HepG2 (cell line): Measurements from ENCODE around the gene ATP5F1C. TPM values are rescaled to one million over a fixed set of nuclear protein-coding genes. Genes with fewer than 3 reads are reported as not detected.

ENCODE experiments used
- ATAC-seq: fragments of 200-7000 bp; cut with Tn5 transposase; 3 replicates; pipeline ENCODE4 v1.9.1; 2020; ENCODE audit warnings: mild to moderate bottlenecking, moderate library complexity
- BruUV-seq: library from RNA; stranded (reverse); fragments of 400-500 nt; replicated peaks from 2 replicates; lab custom pipeline; 2021; lab: Mats Ljungman, UMichigan
- CTCF ChIA-PET: fragments of 300-600 bp; formaldehyde crosslinking; extraction: SDS; loops from one replicate; lab custom pipeline; 2021; ENCODE audit warnings: low total read pairs, inconsistent platforms, low intra/inter-chr PET ratio; lab: Yijun Ruan, JAX
- POLR2A ChIA-PET: fragments of 350-600 bp; sonication (Branson Sonifier 250); formaldehyde crosslinking; loops from one replicate; lab custom pipeline; 2020; ENCODE audit warnings: antibody characterized with exemption, inconsistent platforms; lab: Yijun Ruan, JAX
- DNase-seq: peaks from one replicate; pipeline ENCODE4 v3.0.0-alpha.2; 2015; ENCODE audit warnings: low spot score
- FAIRE-seq: peaks from 3 replicates; lab custom pipeline; 2011; peaks lifted over from hg19 to GRCh38; lab: Jason Lieb, UNC
- H2AFZ ChIP-seq: one replicate; pipeline ENCODE4 v1.6.1; 2011; ENCODE audit warnings: low read length, inconsistent platforms
- H3K27ac ChIP-seq: fragments of 300-600 bp; 3 replicates; pipeline ENCODE4 v1.8.0; 2011; ENCODE audit warnings: mixed run types, mild to moderate bottlenecking, mixed read lengths, low read length, inconsistent platforms; ENCODE audit not compliant: insufficient read depth; ENCODE audit errors: extremely low read length
- H3K27me3 ChIP-seq, 2 experiments: fragments of 200-600 bp in 1 of 2; 2 replicates in 1 of 2; 3 replicates in 1 of 2; pipeline versions ENCODE4 v1.6.0 to v1.8.0; 2011; ENCODE audit warnings: low read length in 2 of 2, mild to moderate bottlenecking in 2 of 2, moderate library complexity in 2 of 2, inconsistent platforms in 1 of 2; ENCODE audit not compliant: insufficient read depth in 2 of 2, control insufficient read depth in 1 of 2
- H3K36me3 ChIP-seq, 2 experiments: fragments of 200-600 bp in 1 of 2; replicated peaks in 1 of 2; 2 replicates in 1 of 2; 3 replicates in 1 of 2; pipeline versions ENCODE4 v1.5.1 to v1.8.0; 2011; ENCODE audit warnings: low read length in 2 of 2, inconsistent platforms in 1 of 2; ENCODE audit not compliant: insufficient read depth in 2 of 2, control insufficient read depth in 1 of 2
- H3K4me1 ChIP-seq: 2 replicates; pipeline ENCODE4 v1.5.1; 2012; ENCODE audit warnings: low read length, inconsistent platforms; ENCODE audit not compliant: insufficient read depth
- H3K4me2 ChIP-seq: 2 replicates; pipeline ENCODE4 v1.6.0; 2011; ENCODE audit warnings: low read depth, low read length, inconsistent platforms
- H3K4me3 ChIP-seq, 3 experiments: fragments of 200-600 bp in 1 of 3; sonication (generic), shearing (Covaris generic) in 1 of 3; replicated peaks in 1 of 3; 2 replicates each; pipeline ENCODE4 v1.5.1; 2011 to 2016; ENCODE audit warnings: low read length in 3 of 3, inconsistent platforms in 2 of 3, low read depth in 2 of 3, mild to moderate bottlenecking in 2 of 3, control low read depth in 1 of 3, mixed read lengths in 1 of 3; ENCODE audit not compliant: insufficient read depth in 1 of 3
- H3K79me2 ChIP-seq: one replicate; pipeline ENCODE4 v1.6.1; 2011; ENCODE audit warnings: low read length, inconsistent platforms; ENCODE audit not compliant: insufficient read depth
- H3K9ac ChIP-seq: 2 replicates; pipeline ENCODE4 v1.6.0; 2011; ENCODE audit warnings: mild to moderate bottlenecking, low read depth, low read length, inconsistent platforms; ENCODE audit not compliant: insufficient read depth
- H3K9me3 ChIP-seq: 2 replicates; pipeline ENCODE4 v1.5.1; 2012; ENCODE audit warnings: mild to moderate bottlenecking, low read length
- H4K20me1 ChIP-seq: 2 replicates; pipeline ENCODE4 v1.6.0; 2011; ENCODE audit warnings: inconsistent platforms, mild to moderate bottlenecking, low read length, moderate library complexity; ENCODE audit not compliant: insufficient read depth
- CC2D1A ChIP-seq: sonication (generic); formaldehyde crosslinking; IDR thresholded peaks from 2 replicates; pipeline ENCODE4 v1.8.1; 2023; ENCODE audit warnings: mild to moderate bottlenecking, missing genetic modification reagents
- FOSL2 ChIP-seq: sonication (generic); formaldehyde crosslinking; IDR thresholded peaks from 2 replicates; pipeline ENCODE4 v1.4.0; 2020; ENCODE audit warnings: missing genetic modification reagents
- HMGXB4 ChIP-seq, 2 experiments: sonication (generic) in 1 of 2; formaldehyde crosslinking in 1 of 2; IDR thresholded peaks; 2 replicates each; pipeline versions ENCODE4 v1.4.0 to v1.6.1; 2018 to 2020; ENCODE audit warnings: missing genetic modification reagents in 2 of 2, borderline replicate concordance in 1 of 2, low read depth in 1 of 2, mild to moderate bottlenecking in 1 of 2, missing biosample characterization in 1 of 2
- JARID2 ChIP-seq: sonication (generic); formaldehyde crosslinking; IDR thresholded peaks from 2 replicates; pipeline ENCODE4 v1.8.1; 2023; ENCODE audit warnings: missing genetic modification reagents, inconsistent platforms; ENCODE audit not compliant: insufficient replicate concordance
- JDP2 ChIP-seq: sonication (generic); formaldehyde crosslinking; IDR thresholded peaks from 2 replicates; pipeline ENCODE4 v1.8.1; 2022; ENCODE audit warnings: missing genetic modification reagents, borderline replicate concordance
- MIER2 ChIP-seq: IDR thresholded peaks from 2 replicates; pipeline ENCODE4 v1.6.1; 2016; ENCODE audit warnings: missing biosample characterization, missing genetic modification reagents
- MIER3 ChIP-seq: IDR thresholded peaks from 2 replicates; pipeline ENCODE4 v1.6.1; 2016; ENCODE audit warnings: missing compliant biosample characterization, borderline replicate concordance
- ZBTB38 ChIP-seq: sonication (generic); formaldehyde crosslinking; IDR thresholded peaks from 2 replicates; pipeline ENCODE4 v1.5.1; 2020; ENCODE audit warnings: mild to moderate bottlenecking, missing genetic modification reagents
- ZNF296 ChIP-seq: sonication (generic); formaldehyde crosslinking; conservative IDR thresholded peaks from 2 replicates; pipeline ENCODE4 v1.5.0; 2020; ENCODE audit warnings: mild to moderate bottlenecking, missing genetic modification reagents
- ZNF7 ChIP-seq: IDR thresholded peaks from 2 replicates; pipeline ENCODE4 v1.6.1; 2016; ENCODE audit warnings: missing biosample characterization, missing genetic modification reagents
- ZNF709 ChIP-seq: sonication (generic); formaldehyde crosslinking; IDR thresholded peaks from 2 replicates; pipeline ENCODE4 v1.5.0; 2020; ENCODE audit warnings: mild to moderate bottlenecking, missing genetic modification reagents
- WGBS: methylation state at CpG from one replicate; pipeline ENCODE4 v1.1.6; 2017; ENCODE audit warnings: low lambda C conversion rate; 5-methylcytosine and 5-hydroxymethylcytosine counted together
- in situ Hi-C: cut with HindIII; loops from 2 replicates; pipeline ENCODE4 v1.10.0; 2017; ENCODE audit warnings: low pct_unique_long_range_greater_than_20kb; ENCODE audit not compliant: extremely low pct_ligation_motif_present
- intact Hi-C: fragments of 100-400 bp; cut with micrococcal nuclease; formaldehyde crosslinking; loops from one replicate; pipeline ENCODE4 v1.10.0; 2022; ENCODE audit not compliant: unreplicated experiment
- polyA plus RNA-seq, 8 experiments: library from polyadenylated mRNA; depleted of rRNA in 3 of 8; stranded (reverse) in 7 of 8; unstranded in 1 of 8; fragments of >200 nt; fragmentation: Illumina TruSeq in 4 of 8; extraction: Trizol in 4 of 8; gene quantifications; 2 replicates each; pipeline versions ENCODE4 v1.2.1 to v1.2.3, GENCODE V29; 2011 to 2016; ENCODE audit warnings: low read depth in 4 of 8, missing spikeins in 1 of 8, mixed read lengths in 1 of 8; ENCODE audit not compliant: insufficient read depth in 1 of 8
- total RNA-seq, 5 experiments: library from RNA; depleted of rRNA; stranded (reverse); fragments of >200 nt; fragmentation: Illumina TruSeq; extraction: Trizol; gene quantifications; 2 replicates each; pipeline ENCODE4 v1.2.3, GENCODE V29; 2016; ENCODE audit warnings: low read depth in 1 of 5

The ATP5F1C gene
- total and polyA plus RNA-seq, 2 of the 13 experiments (the other 11 are each of a cell fraction or from before 2014, with no cell fraction given), result 407 to 416 TPM

- Histone ChIP-seq H3K79me2 (no peaks in the 10 kb centered on the region), H2AFZ (no peak overlapping the region)
- DNase-seq (no peak), ATAC-seq (no peak; the same call in 2 of the 3 replicates)
- CTCF ChIA-PET, result no interaction called here
- TF ChIP-seq FOSL2 (CRISPR knock-in tag) (no peak), MIER3 (CRISPR knock-in tag) (no peak), CC2D1A (no peak), JDP2 (CRISPR knock-in tag) (no peak), ZNF7 (CRISPR knock-in tag) (peak; percentile 81), MIER2 (CRISPR knock-in tag) (no peak), HMGXB4 (CRISPR knock-in tag; IDR thresholded peaks at IDR 0.05; ENCODE audit: borderline replicate concordance in 1 of 2, low read depth in 1 of 2) (0 out of 4 replicates have a peak, but pooled peaks of 1 of the 2 experiments have one; percentile 31), ZNF709 (CRISPR knock-in tag) (no peak), ZNF296 (CRISPR knock-in tag) (no peak), JARID2 (CRISPR knock-in tag) (no peak), ZBTB38 (CRISPR knock-in tag) (no peak)
- TF ChIP-seq, all 625 proteins: peak for 2
- Histone ChIP-seq H3K4me3 (no peak overlapping the region), H3K9ac (no peak overlapping the region), H3K27me3 (no peaks in the 10 kb centered on the region), H4K20me1 (no peaks in the 10 kb centered on the region), H3K4me2 (no peak overlapping the region), H3K36me3 (peaks cover 2 to 15% of the 10 kb centered on the region in 2 experiments; a peak in 3 of 5 replicates), H3K27ac (no peak overlapping the region), H3K4me1 (peaks cover 46% of the 10 kb centered on the region), H3K9me3 (no peaks in the 10 kb centered on the region)
- in situ Hi-C loops (no loop called here), intact Hi-C loops (no loop called here)
- 92% methylated on average over 5 of the region's 5 CpGs for WGBS
- FAIRE-seq, result no peak
- BruUV-seq, result no TSS peak
- POLR2A ChIA-PET, result interaction anchor here (0.8 to 2.8 kb wide), 2 partner anchors 7 to 23 kb away, joined by 3 to 10 read pairs; partner anchors contain the start of genes ATP5F1C, KIN and TAF3
Observed at GRCh38 chr10:7811000-7811399, 23.0 kb downstream of the ATP5F1C start.
